ENCODE data around the gene CPZ.
"Not testable (repeated sequence)": the region's sequence is repeated elsewhere in the genome, so short reads cannot be mapped to it uniquely, and the experiment has no call there.

DNA sequence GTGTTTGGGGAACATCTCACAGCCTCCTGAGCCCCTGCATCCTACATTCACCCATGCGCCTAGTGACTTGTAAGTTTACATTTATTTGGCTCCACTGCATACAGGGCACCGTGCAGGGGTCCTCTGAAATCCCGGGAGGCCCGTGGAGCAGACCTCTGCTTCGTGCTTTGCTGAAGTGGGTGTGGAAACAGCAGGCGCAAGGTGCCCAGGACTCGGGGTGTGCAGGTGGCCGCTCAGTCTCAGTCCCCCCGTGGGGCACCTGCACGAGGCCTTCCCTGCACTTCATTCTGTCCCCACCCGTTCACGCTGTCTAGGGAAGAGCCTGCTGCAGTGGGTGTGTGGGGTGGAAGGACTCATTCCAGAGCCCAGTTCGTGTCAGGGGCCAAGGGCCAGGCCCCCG, 28.6 kb downstream of the CPZ start:
- TF ChIP-seq, protein P1, sequence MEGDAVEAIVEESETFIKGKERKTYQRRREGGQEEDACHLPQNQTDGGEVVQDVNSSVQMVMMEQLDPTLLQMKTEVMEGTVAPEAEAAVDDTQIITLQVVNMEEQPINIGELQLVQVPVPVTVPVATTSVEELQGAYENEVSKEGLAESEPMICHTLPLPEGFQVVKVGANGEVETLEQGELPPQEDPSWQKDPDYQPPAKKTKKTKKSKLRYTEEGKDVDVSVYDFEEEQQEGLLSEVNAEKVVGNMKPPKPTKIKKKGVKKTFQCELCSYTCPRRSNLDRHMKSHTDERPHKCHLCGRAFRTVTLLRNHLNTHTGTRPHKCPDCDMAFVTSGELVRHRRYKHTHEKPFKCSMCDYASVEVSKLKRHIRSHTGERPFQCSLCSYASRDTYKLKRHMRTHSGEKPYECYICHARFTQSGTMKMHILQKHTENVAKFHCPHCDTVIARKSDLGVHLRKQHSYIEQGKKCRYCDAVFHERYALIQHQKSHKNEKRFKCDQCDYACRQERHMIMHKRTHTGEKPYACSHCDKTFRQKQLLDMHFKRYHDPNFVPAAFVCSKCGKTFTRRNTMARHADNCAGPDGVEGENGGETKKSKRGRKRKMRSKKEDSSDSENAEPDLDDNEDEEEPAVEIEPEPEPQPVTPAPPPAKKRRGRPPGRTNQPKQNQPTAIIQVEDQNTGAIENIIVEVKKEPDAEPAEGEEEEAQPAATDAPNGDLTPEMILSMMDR (IDR thresholded peaks at IDR 0.05; ENCODE audit: low read length), result not testable (repeated sequence)
- TF ChIP-seq EZH2 (IDR thresholded peaks at IDR 0.05; ENCODE audit: borderline replicate concordance, low read length), result not testable (repeated sequence)

Data from OCI-LY1 (cell line).